ENCODE results near the gene SEMA6A. TPM values are rescaled to one million over a fixed set of nuclear protein-coding genes. Genes with fewer than 3 reads are reported as not detected.

Gene SEMA6A
- total and polyA plus RNA-seq, 10 of the 15 experiments (the other 5 are each of a cell fraction or from before 2014, with no cell fraction given) = 0.16 to 10.2 (median 1.1) TPM

GRCh38 chr5:116472274-116472673 lies 102.3 kb downstream of the SEMA6A start:
- CTCF ChIA-PET = interaction anchor here (0.9 kb wide), 1 partner anchor 334 kb away, joined by 3 read pairs; no protein-coding TSS in a partner anchor
- FAIRE-seq = no peak
- no peak for DNase-seq (ENCODE audit: low read depth, low spot score)
- RAD21 ChIA-PET (ENCODE audit: unreplicated experiment) = interaction anchor here (0.8 kb wide), 1 partner anchor 52 kb away, joined by 3 read pairs; no protein-coding TSS in a partner anchor
- no peak for ATAC-seq
- Histone ChIP-seq H3K4me3 (no peak overlapping the region), H3K4me2 (ENCODE audit: control insufficient read depth, insufficient read depth) (no peak overlapping the region), H3K9ac (ENCODE audit: control insufficient read depth, insufficient read depth, low read length) (no peak overlapping the region), H3K27me3 (replicated peaks in 1 of 2; ENCODE audit: control insufficient read depth in 2 of 2, insufficient read depth in 2 of 2, low read length in 1 of 2) (no peaks in the 10 kb centered on the region), H3K79me2 (ENCODE audit: control insufficient read depth, insufficient read depth, low read length) (no peaks in the 10 kb centered on the region), H4K20me1 (ENCODE audit: control insufficient read depth, insufficient read depth) (no peaks in the 10 kb centered on the region), H2AFZ (ENCODE audit: control insufficient read depth, low read depth, low read length) (no peak overlapping the region), H3K36me3 (ENCODE audit: control insufficient read depth in 2 of 2, insufficient read depth in 2 of 2, low read length in 1 of 2) (peaks cover 0 to 3% of the 10 kb centered on the region in 2 experiments; a peak in 2 of 4 replicates), H3K4me1 (ENCODE audit: control insufficient read depth, insufficient read depth, low read length) (no peaks in the 10 kb centered on the region; the same call in 1 of the 2 replicates), H3K9me3 (replicated peaks; ENCODE audit: control insufficient read depth, insufficient read depth, low read length) (peaks cover 8% of the 10 kb centered on the region; the same call in 2 of the 3 replicates), H3K27ac (ENCODE audit: control insufficient read depth, insufficient read depth) (no peak overlapping the region)
- WGBS (ENCODE audit: insufficient coverage, insufficient replicate concordance, low lambda C conversion rate, missing lambda C conversion rate) = 67% methylated on average over 3 of the region's 3 CpGs
- in situ Hi-C loops (cut with MboI) = no loop called here
- POLR2A ChIA-PET = no interaction called here
- TF ChIP-seq GABPA (IDR thresholded peaks at IDR 0.05; ENCODE audit: low read depth) (no peak), RELA (IDR thresholded peaks at IDR 0.05; ENCODE audit: borderline replicate concordance, partially characterized antibody) (no peak), YY1 (IDR thresholded peaks at IDR 0.05; ENCODE audit: low read depth, low read length) (no peak), CTCF (IDR thresholded peaks at IDR 0.05 in 2 of 3, conservative IDR thresholded peaks at IDR 0.05 in 1 of 3; ENCODE audit: control insufficient read depth in 2 of 3, extremely low read depth in 1 of 3, insufficient read depth in 1 of 3, low read depth in 3 of 3, low read length in 3 of 3) (0 out of 6 replicates have a peak, but pooled peaks of 1 of the 3 experiments have one; percentile 13)
- BruUV-seq (replicated peaks) = TSS peak; percentile 21
- SMC1A ChIA-PET (ENCODE audit: uncharacterized antibody, unreplicated experiment) = interaction anchor here (1.2 to 1.5 kb wide), 4 partner anchors 14 to 476 kb away, joined by 3 to 4 read pairs (median 4); no protein-coding TSS in a partner anchor
- intact Hi-C loops (cut with micrococcal nuclease; ENCODE audit: unreplicated experiment) = no loop called here
